HL-60 (cell line): ENCODE results near the gene TIMP4.

Experiments used
- DNase-seq, 2 experiments: peaks; one replicate each; pipeline ENCODE4 v3.0.0-alpha.2; 2010 to 2020; ENCODE audit warnings: low read depth in 1 of 2, low spot score in 1 of 2
- H3K27ac ChIP-seq: fragments of 250-450 bp; sonication (Bioruptor Pico); replicated peaks from 2 replicates; pipeline ENCODE4 v1.5.1; 2020; ENCODE audit warnings: mild to moderate bottlenecking, moderate library complexity
- H3K27me3 ChIP-seq: fragments of 250-450 bp; sonication (Bioruptor Pico); 2 replicates; pipeline ENCODE4 v1.5.1; 2021; ENCODE audit warnings: mild to moderate bottlenecking, moderate library complexity; ENCODE audit not compliant: insufficient read depth, poor library complexity, severe bottlenecking
- H3K4me3 ChIP-seq: replicated peaks from 2 replicates; pipeline ENCODE4 v1.5.1; 2011; ENCODE audit warnings: mild to moderate bottlenecking, control low read depth, low read length; ENCODE audit not compliant: insufficient read depth
- GABPA ChIP-seq: IDR thresholded peaks from 2 replicates; pipeline ENCODE4 v1.6.1; 2012; ENCODE audit warnings: low read depth
- POLR2AphosphoS5 ChIP-seq: IDR thresholded peaks from 2 replicates; pipeline ENCODE4 v1.6.1; 2012; ENCODE audit warnings: low read depth
- SPI1 ChIP-seq: IDR thresholded peaks from 2 replicates; pipeline ENCODE4 v1.6.1; 2012; ENCODE audit warnings: low read depth, mild to moderate bottlenecking, borderline replicate concordance
- TF ChIP-seq, protein P1 (sequence below): IDR thresholded peaks from one replicate; pipeline ENCODE4 v1.5.1; 2011; ENCODE audit warnings: low read length, control low read depth, inconsistent platforms; ENCODE audit not compliant: insufficient read depth
- TF ChIP-seq, protein P2 (sequence below): IDR thresholded peaks from 2 replicates; pipeline ENCODE4 v1.6.1; 2012; ENCODE audit warnings: low read depth; ENCODE audit not compliant: insufficient replicate concordance

Gene TIMP4

DNA sequence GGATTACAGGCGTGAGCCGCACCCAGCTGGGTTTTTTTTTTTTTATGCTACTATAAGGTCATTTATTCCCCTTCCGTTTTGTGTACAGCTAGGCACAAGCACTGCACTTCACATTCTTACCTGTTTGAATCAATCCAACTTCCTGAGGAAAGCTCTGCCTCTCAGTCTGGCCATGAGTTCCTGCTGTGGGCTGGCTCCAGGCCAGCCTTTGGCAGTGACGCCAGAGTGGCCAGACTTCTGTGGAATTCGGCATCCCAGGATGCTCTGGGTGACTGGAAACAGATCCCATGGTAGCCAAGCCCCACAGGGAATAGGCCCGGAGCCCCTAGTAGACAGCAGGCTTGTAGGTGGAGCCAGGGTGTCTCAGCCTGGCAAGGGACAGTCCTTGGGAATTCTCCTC is 21.5 kb upstream of the TIMP4 start:
- Histone ChIP-seq H3K27me3 (no peaks in the 10 kb centered on the region), H3K27ac (no peak overlapping the region), H3K4me3 (no peak overlapping the region)
- TF ChIP-seq, protein P1, sequence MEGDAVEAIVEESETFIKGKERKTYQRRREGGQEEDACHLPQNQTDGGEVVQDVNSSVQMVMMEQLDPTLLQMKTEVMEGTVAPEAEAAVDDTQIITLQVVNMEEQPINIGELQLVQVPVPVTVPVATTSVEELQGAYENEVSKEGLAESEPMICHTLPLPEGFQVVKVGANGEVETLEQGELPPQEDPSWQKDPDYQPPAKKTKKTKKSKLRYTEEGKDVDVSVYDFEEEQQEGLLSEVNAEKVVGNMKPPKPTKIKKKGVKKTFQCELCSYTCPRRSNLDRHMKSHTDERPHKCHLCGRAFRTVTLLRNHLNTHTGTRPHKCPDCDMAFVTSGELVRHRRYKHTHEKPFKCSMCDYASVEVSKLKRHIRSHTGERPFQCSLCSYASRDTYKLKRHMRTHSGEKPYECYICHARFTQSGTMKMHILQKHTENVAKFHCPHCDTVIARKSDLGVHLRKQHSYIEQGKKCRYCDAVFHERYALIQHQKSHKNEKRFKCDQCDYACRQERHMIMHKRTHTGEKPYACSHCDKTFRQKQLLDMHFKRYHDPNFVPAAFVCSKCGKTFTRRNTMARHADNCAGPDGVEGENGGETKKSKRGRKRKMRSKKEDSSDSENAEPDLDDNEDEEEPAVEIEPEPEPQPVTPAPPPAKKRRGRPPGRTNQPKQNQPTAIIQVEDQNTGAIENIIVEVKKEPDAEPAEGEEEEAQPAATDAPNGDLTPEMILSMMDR = no peak
- TF ChIP-seq SPI1 = no peak
- no peak for TF ChIP-seq GABPA
- TF ChIP-seq, protein P2, sequence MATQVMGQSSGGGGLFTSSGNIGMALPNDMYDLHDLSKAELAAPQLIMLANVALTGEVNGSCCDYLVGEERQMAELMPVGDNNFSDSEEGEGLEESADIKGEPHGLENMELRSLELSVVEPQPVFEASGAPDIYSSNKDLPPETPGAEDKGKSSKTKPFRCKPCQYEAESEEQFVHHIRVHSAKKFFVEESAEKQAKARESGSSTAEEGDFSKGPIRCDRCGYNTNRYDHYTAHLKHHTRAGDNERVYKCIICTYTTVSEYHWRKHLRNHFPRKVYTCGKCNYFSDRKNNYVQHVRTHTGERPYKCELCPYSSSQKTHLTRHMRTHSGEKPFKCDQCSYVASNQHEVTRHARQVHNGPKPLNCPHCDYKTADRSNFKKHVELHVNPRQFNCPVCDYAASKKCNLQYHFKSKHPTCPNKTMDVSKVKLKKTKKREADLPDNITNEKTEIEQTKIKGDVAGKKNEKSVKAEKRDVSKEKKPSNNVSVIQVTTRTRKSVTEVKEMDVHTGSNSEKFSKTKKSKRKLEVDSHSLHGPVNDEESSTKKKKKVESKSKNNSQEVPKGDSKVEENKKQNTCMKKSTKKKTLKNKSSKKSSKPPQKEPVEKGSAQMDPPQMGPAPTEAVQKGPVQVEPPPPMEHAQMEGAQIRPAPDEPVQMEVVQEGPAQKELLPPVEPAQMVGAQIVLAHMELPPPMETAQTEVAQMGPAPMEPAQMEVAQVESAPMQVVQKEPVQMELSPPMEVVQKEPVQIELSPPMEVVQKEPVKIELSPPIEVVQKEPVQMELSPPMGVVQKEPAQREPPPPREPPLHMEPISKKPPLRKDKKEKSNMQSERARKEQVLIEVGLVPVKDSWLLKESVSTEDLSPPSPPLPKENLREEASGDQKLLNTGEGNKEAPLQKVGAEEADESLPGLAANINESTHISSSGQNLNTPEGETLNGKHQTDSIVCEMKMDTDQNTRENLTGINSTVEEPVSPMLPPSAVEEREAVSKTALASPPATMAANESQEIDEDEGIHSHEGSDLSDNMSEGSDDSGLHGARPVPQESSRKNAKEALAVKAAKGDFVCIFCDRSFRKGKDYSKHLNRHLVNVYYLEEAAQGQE = no peak
- TF ChIP-seq POLR2AphosphoS5 = no peak
- DNase-seq = no peak

DNA sequence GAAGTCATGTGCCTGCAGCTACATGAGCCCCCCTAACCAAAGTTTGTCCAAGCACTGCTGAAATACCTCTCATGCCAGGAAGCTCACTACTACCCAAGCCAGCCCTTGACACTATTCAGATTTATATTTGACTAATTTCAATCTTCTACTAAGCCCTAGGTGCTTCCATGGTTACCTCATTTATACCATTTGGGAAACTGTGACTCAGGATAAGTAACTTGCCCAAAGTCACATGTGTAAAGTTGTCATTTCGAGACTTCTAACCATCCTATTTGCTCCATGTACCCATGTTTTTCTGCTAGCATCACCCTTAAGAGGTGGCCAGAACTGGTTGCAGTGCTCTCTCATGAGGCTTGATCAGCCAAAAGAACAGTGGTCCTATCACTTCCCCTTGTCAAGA is 20.7 kb upstream of the TIMP4 start:
- Histone ChIP-seq H3K27me3 (no peaks in the 10 kb centered on the region), H3K4me3 (no peak overlapping the region), H3K27ac (no peak overlapping the region)
- no peak for DNase-seq
- no peak for TF ChIP-seq GABPA
- TF ChIP-seq, protein P2 = no peak
- TF ChIP-seq, protein P1 = no peak
- TF ChIP-seq SPI1 = no peak
- no peak for TF ChIP-seq POLR2AphosphoS5

GRCh38 chr3:12178091-12178820 is 19.5 kb upstream of the TIMP4 start:
- DNase-seq = peak in 1 of 2 experiments; percentile 34
- no peak overlapping the region for H3K4me3 ChIP-seq
- TF ChIP-seq POLR2AphosphoS5 (no peak), SPI1 (no peak), GABPA (no peak)
- TF ChIP-seq, protein P2 = no peak
- TF ChIP-seq, protein P1 = no peak
- H3K27ac ChIP-seq = peak overlapping the region; percentile 13; the same call in 1 of the 2 replicates
- H3K27me3 ChIP-seq = no peaks in the 10 kb centered on the region
